GM23338 (cell line): ENCODE data around the gene SRRT.
"Not testable (repeated sequence)": the region's sequence is repeated elsewhere in the genome, so short reads cannot be mapped to it uniquely, and the experiment has no call there.

Experiments
- EZH2phosphoT487 ChIP-seq: fragments of 200-600 bp; sonication (generic); IDR thresholded peaks from one replicate; pipeline ENCODE4 v1.8.1; 2018; ENCODE audit warnings: antibody characterized with exemption; ENCODE audit not compliant: unreplicated experiment
- POLR2AphosphoS5 ChIP-seq: IDR thresholded peaks from 2 replicates; pipeline ENCODE4 v1.6.1; 2016; ENCODE audit warnings: antibody characterized with exemption, low read depth
- TF ChIP-seq, protein P1 (sequence below), 2 experiments: fragments of 200-600 bp in 1 of 2; sonication (generic) in 1 of 2; conservative IDR thresholded peaks; 2 replicates each; pipeline versions ENCODE4 v1.5.1 to v1.6.1; 2016 to 2017; ENCODE audit warnings: antibody characterized with exemption in 2 of 2, low read depth in 2 of 2, mild to moderate bottlenecking in 2 of 2, moderate library complexity in 1 of 2

GRCh38 chr7:100935381-100935780, 60.5 kb downstream of the SRRT start:
- TF ChIP-seq POLR2AphosphoS5, EZH2phosphoT487: not testable (repeated sequence)
- TF ChIP-seq, protein P1, sequence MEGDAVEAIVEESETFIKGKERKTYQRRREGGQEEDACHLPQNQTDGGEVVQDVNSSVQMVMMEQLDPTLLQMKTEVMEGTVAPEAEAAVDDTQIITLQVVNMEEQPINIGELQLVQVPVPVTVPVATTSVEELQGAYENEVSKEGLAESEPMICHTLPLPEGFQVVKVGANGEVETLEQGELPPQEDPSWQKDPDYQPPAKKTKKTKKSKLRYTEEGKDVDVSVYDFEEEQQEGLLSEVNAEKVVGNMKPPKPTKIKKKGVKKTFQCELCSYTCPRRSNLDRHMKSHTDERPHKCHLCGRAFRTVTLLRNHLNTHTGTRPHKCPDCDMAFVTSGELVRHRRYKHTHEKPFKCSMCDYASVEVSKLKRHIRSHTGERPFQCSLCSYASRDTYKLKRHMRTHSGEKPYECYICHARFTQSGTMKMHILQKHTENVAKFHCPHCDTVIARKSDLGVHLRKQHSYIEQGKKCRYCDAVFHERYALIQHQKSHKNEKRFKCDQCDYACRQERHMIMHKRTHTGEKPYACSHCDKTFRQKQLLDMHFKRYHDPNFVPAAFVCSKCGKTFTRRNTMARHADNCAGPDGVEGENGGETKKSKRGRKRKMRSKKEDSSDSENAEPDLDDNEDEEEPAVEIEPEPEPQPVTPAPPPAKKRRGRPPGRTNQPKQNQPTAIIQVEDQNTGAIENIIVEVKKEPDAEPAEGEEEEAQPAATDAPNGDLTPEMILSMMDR (conservative IDR thresholded peaks at IDR 0.05; ENCODE audit: low read depth in 2 of 2), result not testable (repeated sequence)
